ENCODE data around the gene HSPA4L. TPM values are rescaled to one million over a fixed set of nuclear protein-coding genes. Genes with fewer than 3 reads are reported as not detected.

Gene HSPA4L
- total RNA-seq, 1 donor from 2014 or later = 1.4 TPM

DNA sequence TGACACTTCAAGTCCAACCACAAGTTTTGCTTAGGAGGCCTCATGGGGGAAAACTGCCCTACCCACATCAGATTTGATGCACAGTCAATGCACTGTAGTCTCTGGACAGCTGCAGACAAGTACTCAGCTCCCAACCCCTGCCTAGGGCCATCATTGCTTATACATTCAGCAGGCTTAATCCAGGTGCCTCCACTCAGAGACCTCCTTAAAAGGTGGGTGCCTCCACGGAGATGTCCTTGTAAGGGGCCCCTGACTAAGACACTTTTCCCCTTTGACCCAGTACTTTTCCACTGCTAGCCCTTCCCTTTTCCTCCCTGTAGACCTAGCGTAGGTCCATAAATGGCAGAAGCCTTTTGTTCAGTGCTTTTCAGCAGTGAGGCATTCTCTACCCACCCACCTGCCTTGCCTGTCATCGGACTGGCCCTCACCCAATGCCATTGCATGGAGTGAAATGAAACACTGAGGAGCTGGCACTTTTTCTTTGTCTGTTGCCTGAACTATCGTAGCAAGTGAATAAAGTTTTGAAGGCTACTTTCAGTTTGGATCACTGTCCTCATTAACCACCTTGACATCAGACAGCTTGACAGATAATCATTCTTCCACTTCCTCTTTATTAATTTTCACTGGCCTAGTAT lies 74.8 kb downstream of the HSPA4L start:
- intact Hi-C loops (cut with micrococcal nuclease) = no loop called here

DNA sequence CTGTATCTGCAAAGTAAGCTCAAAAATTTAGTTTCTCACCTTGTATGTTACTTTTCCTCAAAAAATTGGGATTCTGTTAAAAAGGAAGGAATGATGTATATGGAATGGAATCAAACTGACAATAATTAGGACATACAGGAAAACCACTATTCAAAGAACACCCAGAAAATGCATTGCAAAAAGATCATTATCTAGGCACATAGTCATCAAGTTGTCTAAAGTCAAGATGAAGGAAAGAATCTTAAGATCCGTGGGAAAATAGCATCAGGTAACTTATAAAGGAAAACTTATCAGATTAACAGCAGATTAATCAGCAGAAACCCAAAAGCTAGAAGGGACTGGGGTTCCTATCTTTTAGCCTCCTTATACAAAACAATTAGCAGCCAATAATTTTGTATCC lies 75.5 kb downstream of the HSPA4L start:
- intact Hi-C loops (cut with micrococcal nuclease) = no loop called here

DNA sequence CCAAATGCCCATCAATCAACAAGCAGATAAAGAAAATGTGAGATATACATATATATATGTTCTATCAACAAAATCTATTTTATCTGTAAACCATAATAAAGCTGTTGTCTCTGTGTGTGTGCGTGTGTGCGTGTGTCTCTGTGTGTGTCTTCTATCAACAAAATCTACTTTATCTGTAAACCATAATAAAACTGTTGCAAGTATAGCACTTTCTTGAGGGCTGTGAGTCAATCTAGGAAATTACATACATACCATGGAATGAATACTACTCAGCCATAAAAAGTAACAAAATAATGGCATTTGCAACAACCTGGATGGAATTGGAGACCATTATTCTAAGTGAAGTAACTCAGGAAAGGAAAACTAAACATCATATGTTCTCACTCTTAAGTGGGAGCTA lies 86.1 kb downstream of the HSPA4L start:
- intact Hi-C loops (cut with micrococcal nuclease) = no loop called here

GRCh38 chr4:127870281-127870680 lies 88.2 kb downstream of the HSPA4L start:
- intact Hi-C loops (cut with micrococcal nuclease) = no loop called here

DNA sequence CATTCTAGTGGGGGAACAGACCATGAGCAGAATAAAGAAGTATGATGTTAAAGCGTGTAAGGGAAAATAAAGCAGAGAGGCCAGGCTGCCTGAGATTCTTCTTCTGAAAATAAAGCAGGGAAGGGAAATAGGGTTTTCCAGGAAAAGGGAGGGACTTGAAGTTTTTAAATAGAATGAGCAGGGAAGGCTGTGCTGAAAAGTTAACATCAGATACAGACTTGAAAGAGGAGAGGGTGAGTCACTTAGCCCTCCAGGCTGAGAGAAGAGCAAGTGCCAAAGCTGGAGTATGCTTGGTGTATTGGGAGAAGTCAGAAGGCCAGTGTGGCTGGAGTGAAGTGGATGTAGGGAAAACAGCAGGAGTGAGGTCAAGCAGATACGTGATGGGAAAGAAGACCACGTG lies 88.6 kb downstream of the HSPA4L start:
- intact Hi-C loops (cut with micrococcal nuclease) = no loop called here

DNA sequence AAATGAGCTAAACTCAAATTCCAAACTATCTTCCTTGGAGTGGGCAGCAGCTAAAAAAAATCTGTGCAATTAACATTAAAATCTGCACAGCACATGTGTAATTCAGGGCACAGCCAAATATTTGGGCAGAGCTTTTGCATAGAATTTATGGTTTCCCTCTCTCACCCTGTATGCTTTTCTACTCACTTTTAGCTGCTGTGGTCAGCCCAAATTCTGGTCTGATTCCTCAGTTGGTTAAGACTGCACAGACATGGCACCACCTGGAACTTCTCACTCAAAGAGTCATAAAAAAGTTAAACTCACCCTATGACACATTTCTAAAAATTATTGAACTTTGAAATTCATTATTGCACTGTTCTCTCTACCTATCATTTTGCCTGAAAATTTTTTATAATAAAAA lies 93.7 kb downstream of the HSPA4L start:
- intact Hi-C loops (cut with micrococcal nuclease) = no loop called here

DNA sequence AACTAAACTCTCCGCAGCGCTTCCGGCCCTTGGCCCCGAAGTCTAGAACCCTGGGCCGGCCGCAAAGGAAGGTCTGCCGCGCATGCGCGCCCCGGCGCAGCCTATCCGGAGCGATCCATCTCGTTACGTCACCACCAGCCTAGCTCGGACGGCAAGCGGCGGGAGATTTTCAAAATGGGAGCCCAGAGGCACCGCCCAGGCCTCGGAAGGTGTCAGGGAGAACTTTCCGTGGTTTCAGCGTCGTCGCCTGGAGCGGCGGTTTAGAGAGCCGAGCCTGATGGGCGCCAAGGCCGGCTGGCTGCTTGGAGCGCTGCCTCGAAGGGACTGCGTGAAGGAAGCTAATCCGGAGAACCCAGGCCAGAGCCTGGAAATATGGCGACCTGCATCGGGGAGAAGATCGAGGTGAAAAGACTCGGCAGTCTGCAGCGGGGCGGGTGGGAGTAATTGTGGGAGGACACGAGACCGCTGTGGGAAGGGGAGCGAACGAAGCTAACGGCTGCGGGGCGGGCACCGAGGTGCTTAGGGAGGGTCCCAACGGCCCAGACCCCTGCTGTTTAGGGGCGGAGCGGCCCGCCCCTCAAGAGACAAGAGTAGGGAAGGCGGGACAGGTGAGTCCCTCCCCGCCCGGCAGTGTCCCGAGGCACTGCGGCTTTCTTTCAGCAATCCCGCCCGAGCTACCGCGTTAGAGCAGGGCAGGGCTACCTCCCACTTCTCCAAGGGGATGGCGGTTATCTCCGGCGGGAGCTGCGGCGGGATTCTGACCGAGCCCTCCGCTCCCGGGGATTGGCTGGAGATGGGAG lies 98.8 kb downstream of the HSPA4L start, which contains the start of gene PLK4:
PLK4 (plus strand) TSS at position 131 of the 800 bp plus-strand sequence; CDS start at position 373, 242 bp downstream.
- intact Hi-C loops (cut with micrococcal nuclease) = loop anchor here (1.0 to 2.0 kb wide), 6 partner anchors 84 to 1215 kb away; partner anchors contain the start of genes ABHD18, C4orf33, HSPA4L and LARP1B

DNA sequence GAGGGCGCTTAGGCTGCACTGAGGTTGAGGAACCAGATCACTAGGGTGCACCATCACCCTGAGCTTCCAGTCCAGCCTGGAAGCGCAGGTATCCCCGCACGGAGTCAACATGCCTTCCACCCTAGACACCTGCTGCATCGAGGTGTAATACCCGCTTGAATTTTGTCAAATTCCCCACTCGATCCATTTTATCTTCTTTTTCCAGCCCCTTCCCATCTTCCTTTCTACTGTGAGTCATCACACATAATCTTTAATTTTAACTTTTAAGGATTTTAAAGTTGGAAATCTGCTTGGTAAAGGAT lies 99.4 kb downstream of the HSPA4L start:
- intact Hi-C loops (cut with micrococcal nuclease) = loop anchor here (1.0 to 2.0 kb wide), 3 partner anchors 99 to 929 kb away; partner anchors contain the start of genes HSPA4L and LARP1B

GRCh38 chr4:127888559-127888958 lies 106.4 kb downstream of the HSPA4L start:
- intact Hi-C loops (cut with micrococcal nuclease) = no loop called here

GRCh38 chr4:127889903-127890302 lies 107.8 kb downstream of the HSPA4L start:
- intact Hi-C loops (cut with micrococcal nuclease) = no loop called here

Other genes starting within 250 kb of the HSPA4L start
- gene INTU, start 149.4 kb upstream of the HSPA4L start, total RNA-seq = 0.07 and 0.14 TPM in 2 replicates
- not detected in 2 replicates for gene SLC25A31, start 51.9 kb upstream of the HSPA4L start, total RNA-seq
- 47.6 and 55.4 TPM in 2 replicates for gene PLK4, start 98.6 kb downstream of the HSPA4L start, total RNA-seq
- 21.8 and 23.2 TPM in 2 replicates for gene MFSD8, start 182.9 kb downstream of the HSPA4L start, total RNA-seq
- gene ABHD18, start 183.1 kb downstream of the HSPA4L start, total RNA-seq = 25.4 and 26.4 TPM in 2 replicates